Right lobe of liver (tissue), 5 donors: ENCODE data around the gene ZNF91. TPM values are rescaled to one million over a fixed set of nuclear protein-coding genes. Genes with fewer than 3 reads are reported as not detected.

Experiments used
- small RNA-seq, 2 experiments: library from RNA; depleted of rRNA; stranded (forward); fragments of <200 nt; gene quantifications; one replicate each; pipeline ENCODE3, GENCODE V24; 2016
- total RNA-seq, 6 experiments: library from RNA; depleted of rRNA in 2 of 6; stranded (reverse); fragments of >200 nt in 2 of 6; fragmentation: NEBNext Ultra II Directional in 3 of 6; extraction: Animal tissue kit (Norgen Biotek cat#: 25700) in 3 of 6; gene quantifications; one replicate each; pipeline versions ENCODE4 v1.1.0 to v1.2.4, GENCODE V29; 2016 to 2023
- donor health status: DM: no; HTN: no; CAD: no.
- donor health status: DM: no; HTN: no; CAD: no.
- donor health status: DM: no; HTN: yes; CAD: no.
- donor health status: DM: no; HTN: yes; CAD: no.

The ZNF91 gene
- total RNA-seq, 6 experiments from 2014 or later = 14.4 to 21.0 (median 18.3) TPM

Small RNA genes lying within 50 kb of the gene (small RNA-seq; reads per million reads assigned to genes)
- 0 reads per million in 2 experiments for gene VN1R91P

Other genes starting within 250 kb of the ZNF91 start
- 1 to 10 TPM in 2 of 6 experiments, under 1 TPM in 4; 0.37 to 3.2 (median 0.65) TPM for gene ZNF724, start 145.1 kb downstream of the ZNF91 start, total RNA-seq